ENCODE measurements around the gene SLC52A3. TPM values are rescaled to one million over a fixed set of nuclear protein-coding genes. Genes with fewer than 3 reads are reported as not detected.

Gene SLC52A3
- total and polyA plus RNA-seq, 9 of the 15 experiments (the other 6 are each of a cell fraction or from before 2014, with no cell fraction given) = 0.06 to 0.60 (median 0.11) TPM

GRCh38 chr20:728256-728944, 39.9 kb downstream of the SLC52A3 start (continued):
- TF ChIP-seq CCNT2 (IDR thresholded peaks at IDR 0.05; ENCODE audit: borderline replicate concordance, extremely low read depth, insufficient read length, low read depth, low read length) (peak; percentile 73), CXXC5 (CRISPR knock-in tag; IDR thresholded peaks at IDR 0.05) (peak; percentile 87), XRCC5 (IDR thresholded peaks at IDR 0.05; ENCODE audit: low read depth, low read length) (peak; percentile 78; the same call in 1 of the 2 replicates), CTCF (IDR thresholded peaks at IDR 0.05 in 2 of 3, conservative IDR thresholded peaks at IDR 0.05 in 1 of 3; ENCODE audit: insufficient read depth in 2 of 3, low read depth in 1 of 3, low read length in 3 of 3) (peak; percentile 76 to 92 (median 86)), JUND (IDR thresholded peaks at IDR 0.05; ENCODE audit: borderline replicate concordance, low read depth, low read length) (peak; percentile 15; the same call in 1 of the 2 replicates), JUND (tag; IDR thresholded peaks at IDR 0.05; ENCODE audit: borderline replicate concordance, low read depth, low read length) (no peak; the same call in 2 of the 3 replicates), RFX7 (CRISPR knock-in tag; IDR thresholded peaks at IDR 0.05) (no peak), ETS2 (tag; IDR thresholded peaks at IDR 0.05; ENCODE audit: borderline replicate concordance, poor library complexity, severe bottlenecking) (no peak), CTBP1 (IDR thresholded peaks at IDR 0.05; ENCODE audit: borderline replicate concordance) (peak; percentile 85), TCF3 (CRISPR knock-in tag; IDR thresholded peaks at IDR 0.05) (peak; percentile 36), ZBTB7A (IDR thresholded peaks at IDR 0.05; ENCODE audit: borderline replicate concordance, control insufficient read depth, low read depth, low read length) (peak; percentile 71), SP1 (CRISPR knock-in tag; IDR thresholded peaks at IDR 0.05) (peak; percentile 53), ZNF212 (CRISPR knock-in tag; IDR thresholded peaks at IDR 0.05) (no peak), RBFOX2 (IDR thresholded peaks at IDR 0.05; ENCODE audit: low read depth, low read length) (peak; percentile 76)
- TF ChIP-seq, protein P1, sequence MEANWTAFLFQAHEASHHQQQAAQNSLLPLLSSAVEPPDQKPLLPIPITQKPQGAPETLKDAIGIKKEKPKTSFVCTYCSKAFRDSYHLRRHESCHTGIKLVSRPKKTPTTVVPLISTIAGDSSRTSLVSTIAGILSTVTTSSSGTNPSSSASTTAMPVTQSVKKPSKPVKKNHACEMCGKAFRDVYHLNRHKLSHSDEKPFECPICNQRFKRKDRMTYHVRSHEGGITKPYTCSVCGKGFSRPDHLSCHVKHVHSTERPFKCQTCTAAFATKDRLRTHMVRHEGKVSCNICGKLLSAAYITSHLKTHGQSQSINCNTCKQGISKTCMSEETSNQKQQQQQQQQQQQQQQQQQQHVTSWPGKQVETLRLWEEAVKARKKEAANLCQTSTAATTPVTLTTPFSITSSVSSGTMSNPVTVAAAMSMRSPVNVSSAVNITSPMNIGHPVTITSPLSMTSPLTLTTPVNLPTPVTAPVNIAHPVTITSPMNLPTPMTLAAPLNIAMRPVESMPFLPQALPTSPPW (CRISPR knock-in tag; IDR thresholded peaks at IDR 0.05) = peak; percentile 92

All from K562 (cell line).